Trophoblast cell (in vitro differentiated cells and primary cell): ENCODE measurements around the gene MOGAT1.

ENCODE experiments used
- DNase-seq, 2 donors: peaks; one replicate each; pipeline ENCODE4 v3.0.0-alpha.2; 2016
- H2AFZ ChIP-seq: 2 replicates; pipeline ENCODE4 v1.6.1; 2013; ENCODE audit warnings: low read length, moderate library complexity, mild to moderate bottlenecking; ENCODE audit not compliant: insufficient read depth, poor library complexity
- H2AK5ac ChIP-seq: 2 replicates; pipeline ENCODE4 v1.6.1; 2013; ENCODE audit warnings: mild to moderate bottlenecking, low read length
- H2BK120ac ChIP-seq: 2 replicates; pipeline ENCODE4 v1.6.1; 2013; ENCODE audit warnings: low read length, mild to moderate bottlenecking, moderate library complexity; ENCODE audit not compliant: insufficient read depth, poor library complexity
- H2BK12ac ChIP-seq: 2 replicates; pipeline ENCODE4 v1.6.1; 2013; ENCODE audit warnings: mild to moderate bottlenecking, low read length, moderate library complexity
- H2BK5ac ChIP-seq: 2 replicates; pipeline ENCODE4 v1.6.1; 2013; ENCODE audit warnings: low read length, low read depth, moderate library complexity, mild to moderate bottlenecking; ENCODE audit not compliant: poor library complexity
- H3K14ac ChIP-seq: 2 replicates; pipeline ENCODE4 v1.6.1; 2013; ENCODE audit warnings: mild to moderate bottlenecking, low read length
- H3K18ac ChIP-seq: 2 replicates; pipeline ENCODE4 v1.6.1; 2013; ENCODE audit warnings: mild to moderate bottlenecking, low read length
- H3K23ac ChIP-seq: 2 replicates; pipeline ENCODE4 v1.6.1; 2013; ENCODE audit warnings: low read length
- H3K27ac ChIP-seq: 2 replicates; pipeline ENCODE4 v1.5.1; 2013; ENCODE audit warnings: low read depth, mild to moderate bottlenecking, inconsistent platforms, low read length, moderate library complexity
- H3K27me3 ChIP-seq: 2 replicates; pipeline ENCODE4 v1.6.1; 2013; ENCODE audit warnings: inconsistent platforms, mild to moderate bottlenecking, low read length, moderate library complexity; ENCODE audit not compliant: insufficient read depth
- H3K36me3 ChIP-seq, 2 experiments: 1 replicate in 1 of 2; 2 replicates in 1 of 2; pipeline ENCODE4 v1.6.1; 2013; ENCODE audit warnings: low read length in 2 of 2, mild to moderate bottlenecking in 2 of 2, moderate library complexity in 1 of 2; ENCODE audit not compliant: insufficient read depth in 2 of 2, control insufficient read depth in 1 of 2
- H3K4ac ChIP-seq: 2 replicates; pipeline ENCODE4 v1.6.1; 2013; ENCODE audit warnings: low read depth, mild to moderate bottlenecking, low read length, moderate library complexity
- H3K4me1 ChIP-seq, 2 experiments: 1 replicate in 1 of 2; 2 replicates in 1 of 2; pipeline ENCODE4 v1.6.1; 2013; ENCODE audit warnings: low read length in 2 of 2, mild to moderate bottlenecking in 2 of 2, moderate library complexity in 1 of 2; ENCODE audit not compliant: insufficient read depth in 2 of 2, control insufficient read depth in 1 of 2
- H3K4me2 ChIP-seq: 2 replicates; pipeline ENCODE4 v1.6.1; 2013; ENCODE audit warnings: inconsistent platforms, mild to moderate bottlenecking, low read length, moderate library complexity
- H3K4me3 ChIP-seq: 2 replicates; pipeline ENCODE4 v1.5.1; 2013; ENCODE audit warnings: mild to moderate bottlenecking, low read depth, low read length, inconsistent platforms
- H3K79me1 ChIP-seq: one replicate; pipeline ENCODE4 v1.6.1; 2013; ENCODE audit warnings: low read length
- H3K79me2 ChIP-seq: 2 replicates; pipeline ENCODE4 v1.6.1; 2013; ENCODE audit warnings: low read length, mild to moderate bottlenecking; ENCODE audit not compliant: control insufficient read depth, insufficient read depth, poor library complexity
- H3K9ac ChIP-seq: 2 replicates; pipeline ENCODE4 v1.6.1; 2013; ENCODE audit warnings: mild to moderate bottlenecking, low read length
- H3K9me3 ChIP-seq: 2 replicates; pipeline ENCODE4 v1.6.1; 2013; ENCODE audit warnings: low read depth, mild to moderate bottlenecking, control low read depth, inconsistent platforms, low read length; ENCODE audit not compliant: insufficient read depth
- H4K12ac ChIP-seq: 2 replicates; pipeline ENCODE4 v1.6.1; 2013; ENCODE audit warnings: low read depth, mild to moderate bottlenecking, low read length, moderate library complexity
- H4K8ac ChIP-seq: 2 replicates; pipeline ENCODE4 v1.6.1; 2013; ENCODE audit warnings: low read depth, mild to moderate bottlenecking, low read length, moderate library complexity
- H4K91ac ChIP-seq: one replicate; pipeline ENCODE4 v1.6.1; 2013; ENCODE audit warnings: low read depth, mild to moderate bottlenecking, low read length, moderate library complexity
- WGBS: extraction: QIAGEN DNeasy Blood & Tissue Kit; methylation state at CpG from one replicate; pipeline ENCODE4 v1.1.7; 2013; ENCODE audit warnings: missing lambda C conversion rate; ENCODE audit not compliant: insufficient read length, insufficient coverage; ENCODE audit errors: extremely low coverage; 5-methylcytosine and 5-hydroxymethylcytosine counted together

The MOGAT1 gene

GRCh38 chr2:222738809-222739208, 67.4 kb downstream of the MOGAT1 start:
- no peak overlapping the region for H4K91ac ChIP-seq
- no peaks in the 10 kb centered on the region for H3K79me2 ChIP-seq
- no peak overlapping the region for H2AK5ac ChIP-seq
- no peak overlapping the region for H3K4ac ChIP-seq
- no peak overlapping the region for H2BK5ac ChIP-seq
- H3K4me2 ChIP-seq: no peak overlapping the region
- no peak overlapping the region for H3K23ac ChIP-seq
- H3K9me3 ChIP-seq: no peaks in the 10 kb centered on the region
- H2AFZ ChIP-seq: no peak overlapping the region
- H3K27ac ChIP-seq: no peak overlapping the region
- peaks cover 9 to 10% of the 10 kb centered on the region in 2 experiments for H3K4me1 ChIP-seq
- no CpG with 5 or more reads among the region's 3 CpGs for WGBS
- no peak overlapping the region for H4K12ac ChIP-seq
- no peak overlapping the region for H3K9ac ChIP-seq
- H3K14ac ChIP-seq: no peak overlapping the region
- H2BK12ac ChIP-seq: no peak overlapping the region
- no peaks in the 10 kb centered on the region for H3K27me3 ChIP-seq
- no peak overlapping the region for H4K8ac ChIP-seq
- DNase-seq: no peak
- H2BK120ac ChIP-seq: no peak overlapping the region
- no peak overlapping the region for H3K4me3 ChIP-seq
- H3K36me3 ChIP-seq: no peaks in the 10 kb centered on the region
- peaks cover 3% of the 10 kb centered on the region for H3K79me1 ChIP-seq
- no peak overlapping the region for H3K18ac ChIP-seq

DNA sequence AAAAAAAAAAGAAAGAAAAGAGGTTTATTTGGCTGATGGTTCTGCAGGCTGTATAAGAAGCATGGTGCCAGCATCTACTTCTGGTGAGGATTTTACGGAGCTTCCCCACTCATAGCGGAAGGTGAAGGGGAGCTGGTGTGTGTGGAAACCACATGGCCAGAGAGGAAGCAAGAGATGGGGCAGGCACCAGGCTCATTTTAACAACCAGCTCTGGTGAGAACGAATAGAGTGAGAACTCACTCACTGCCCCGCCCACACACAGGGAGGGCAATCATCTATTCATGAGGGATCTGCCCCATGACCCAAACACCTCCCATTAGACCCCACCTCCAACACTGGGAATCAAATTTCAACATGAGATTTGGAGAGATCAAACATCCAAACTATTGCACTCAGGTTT, 68.5 kb downstream of the MOGAT1 start:
- no peak overlapping the region for H3K4me2 ChIP-seq
- no peak overlapping the region for H4K8ac ChIP-seq
- H3K9ac ChIP-seq: no peak overlapping the region
- H3K23ac ChIP-seq: no peak overlapping the region
- H3K27me3 ChIP-seq: no peaks in the 10 kb centered on the region
- no peak overlapping the region for H2BK120ac ChIP-seq
- H3K79me1 ChIP-seq: peaks cover 1% of the 10 kb centered on the region
- H4K12ac ChIP-seq: no peak overlapping the region
- WGBS: no CpG with 5 or more reads among the region's 4 CpGs
- H3K9me3 ChIP-seq: no peaks in the 10 kb centered on the region
- H2AFZ ChIP-seq: no peak overlapping the region
- peaks cover 2 to 6% of the 10 kb centered on the region in 2 experiments for H3K4me1 ChIP-seq
- no peak overlapping the region for H3K4ac ChIP-seq
- H3K36me3 ChIP-seq: no peaks in the 10 kb centered on the region
- H3K18ac ChIP-seq: no peak overlapping the region
- H3K27ac ChIP-seq: no peak overlapping the region
- H3K4me3 ChIP-seq: no peak overlapping the region
- H2BK5ac ChIP-seq: no peak overlapping the region
- DNase-seq: no peak
- H4K91ac ChIP-seq: no peak overlapping the region
- no peak overlapping the region for H2BK12ac ChIP-seq
- H2AK5ac ChIP-seq: no peak overlapping the region
- H3K79me2 ChIP-seq: no peaks in the 10 kb centered on the region
- H3K14ac ChIP-seq: no peak overlapping the region

- Histone ChIP-seq H3K27ac (no peak overlapping the region), H3K9me3 (no peaks in the 10 kb centered on the region), H2BK5ac (peak overlapping the region; percentile 6), H4K91ac (no peak overlapping the region), H3K4me2 (no peak overlapping the region), H3K4me3 (no peak overlapping the region), H2BK120ac (no peak overlapping the region), H3K4me1 (peaks cover 2 to 6% of the 10 kb centered on the region in 2 experiments), H2AFZ (no peak overlapping the region), H2BK12ac (no peak overlapping the region), H3K14ac (no peak overlapping the region), H3K36me3 (no peaks in the 10 kb centered on the region), H3K9ac (no peak overlapping the region), H2AK5ac (no peak overlapping the region), H3K18ac (no peak overlapping the region), H4K12ac (no peak overlapping the region), H3K4ac (no peak overlapping the region), H3K23ac (no peak overlapping the region), H3K79me2 (no peaks in the 10 kb centered on the region), H4K8ac (no peak overlapping the region), H3K27me3 (no peaks in the 10 kb centered on the region), H3K79me1 (peaks cover 1% of the 10 kb centered on the region)
- no CpG with 5 or more reads among the region's 10 CpGs for WGBS
- DNase-seq: no peak
Measured at GRCh38 chr2:222743251-222743812, 71.9 kb downstream of the MOGAT1 start.

DNA sequence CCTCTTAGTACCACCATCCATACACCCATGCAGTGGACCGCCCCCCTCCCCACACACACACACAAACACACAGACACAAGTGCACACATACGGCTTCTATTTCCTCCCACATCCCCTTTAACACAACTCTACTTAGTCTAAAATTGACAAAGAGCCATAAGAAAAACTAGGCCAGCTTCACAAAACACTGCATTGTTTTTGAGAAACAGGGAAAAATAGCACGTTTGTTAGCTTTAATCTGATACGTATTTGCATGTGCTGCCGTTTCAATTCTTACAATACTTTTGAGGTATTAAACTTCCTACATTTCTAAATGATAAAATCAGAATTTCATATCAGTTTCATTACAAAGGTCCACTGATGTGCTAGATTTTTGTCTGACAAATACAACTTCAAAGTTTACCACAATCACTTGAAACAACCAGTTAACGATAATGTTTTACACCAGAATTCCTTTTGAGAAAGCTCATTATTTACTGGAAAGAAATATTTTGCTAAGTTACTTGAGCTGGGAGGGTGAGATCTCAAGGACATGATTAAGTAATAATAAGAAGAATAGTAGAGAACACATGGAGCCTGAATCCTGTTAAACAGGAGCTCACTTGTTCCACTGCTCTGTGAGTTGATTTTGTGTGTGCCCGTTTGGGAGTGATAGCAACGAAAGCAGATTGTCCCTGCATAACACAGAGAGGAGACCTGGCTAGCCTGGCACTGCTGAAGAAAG, 74.5 kb downstream of the MOGAT1 start:
- no peak overlapping the region for H2AK5ac ChIP-seq
- no peak overlapping the region for H3K18ac ChIP-seq
- no peak overlapping the region for H4K12ac ChIP-seq
- no peaks in the 10 kb centered on the region for H3K79me2 ChIP-seq
- no peak overlapping the region for H3K4me3 ChIP-seq
- no peak overlapping the region for H2BK120ac ChIP-seq
- no peak overlapping the region for H3K4ac ChIP-seq
- no peak overlapping the region for H4K8ac ChIP-seq
- no peak overlapping the region for H3K9ac ChIP-seq
- H2BK12ac ChIP-seq: no peak overlapping the region
- no peak overlapping the region for H3K4me2 ChIP-seq
- H3K23ac ChIP-seq: no peak overlapping the region
- no peak overlapping the region for H2BK5ac ChIP-seq
- H3K27me3 ChIP-seq: no peaks in the 10 kb centered on the region
- H3K9me3 ChIP-seq: no peaks in the 10 kb centered on the region
- no peak overlapping the region for H3K14ac ChIP-seq
- H4K91ac ChIP-seq: no peak overlapping the region
- peaks cover 1% of the 10 kb centered on the region for H3K79me1 ChIP-seq
- peak in 1 of 2 donors; percentile 68 for DNase-seq
- no peaks in the 10 kb centered on the region for H3K36me3 ChIP-seq
- no peak overlapping the region for H3K27ac ChIP-seq
- no CpG with 5 or more reads among the region's 8 CpGs for WGBS
- H2AFZ ChIP-seq: no peak overlapping the region
- H3K4me1 ChIP-seq: peaks cover 2 to 4% of the 10 kb centered on the region in 2 experiments
